ENCODE measurements around the gene TMEM205.
A peak's percentile ranks its signal among the peaks of the same experiment; 100 is the strongest.
"Not testable (repeated sequence)": the region's sequence is repeated elsewhere in the genome, so short reads cannot be mapped to it uniquely, and the experiment has no call there.

The TMEM205 gene

GRCh38 chr19:11359421-11359820 is 13.4 kb upstream of the TMEM205 start:
- DNase-seq (ENCODE audit: extremely low read depth, insufficient read length), result no peak
- no peak for TF ChIP-seq CTCF (IDR thresholded peaks at IDR 0.05; ENCODE audit: insufficient read depth, low read length, poor library complexity, severe bottlenecking)
- H3K4me3 ChIP-seq (replicated peaks; ENCODE audit: low read depth, low read length), result no peak overlapping the region

GRCh38 chr19:11356676-11357550 is 10.8 kb upstream of the TMEM205 start:
- DNase-seq (ENCODE audit: extremely low read depth, insufficient read length), result no peak
- Histone ChIP-seq H3K36me3 (ENCODE audit: control insufficient read depth, insufficient read depth, low read length) (no peaks in the 10 kb centered on the region), H3K4me3 (replicated peaks; ENCODE audit: low read depth, low read length) (no peak overlapping the region), H3K27me3 (replicated peaks; ENCODE audit: control insufficient read depth, insufficient read depth, low read length) (no peaks in the 10 kb centered on the region; the same call in 1 of the 2 replicates)
- TF ChIP-seq CTCF (IDR thresholded peaks at IDR 0.05; ENCODE audit: insufficient read depth, low read length, poor library complexity, severe bottlenecking), result no peak

More at GRCh38 chr19:11359421-11359820, 13.4 kb upstream of the TMEM205 start:
- Histone ChIP-seq H3K36me3 (ENCODE audit: control insufficient read depth, insufficient read depth, low read length) (no peaks in the 10 kb centered on the region), H3K27me3 (replicated peaks; ENCODE audit: control insufficient read depth, insufficient read depth, low read length) (no peaks in the 10 kb centered on the region; the same call in 1 of the 2 replicates)

- H3K36me3 ChIP-seq (ENCODE audit: control insufficient read depth, insufficient read depth, low read length), result no peaks in the 10 kb centered on the region
- H3K4me3 ChIP-seq (replicated peaks; ENCODE audit: low read depth, low read length), result no peak overlapping the region
- no peak for TF ChIP-seq CTCF (IDR thresholded peaks at IDR 0.05; ENCODE audit: insufficient read depth, low read length, poor library complexity, severe bottlenecking)
- no peaks in the 10 kb centered on the region; the same call in 1 of the 2 replicates for H3K27me3 ChIP-seq (replicated peaks; ENCODE audit: control insufficient read depth, insufficient read depth, low read length)
- DNase-seq (ENCODE audit: extremely low read depth, insufficient read length), result no peak
Observed at GRCh38 chr19:11356074-11356397, 10.0 kb upstream of the TMEM205 start.

GRCh38 chr19:11355160-11356073 is 9.3 kb upstream of the TMEM205 start, which contains the start of gene PLPPR2:
PLPPR2 (plus strand) TSS chr19:11355432; CDS start chr19:11357674, 2,242 bp downstream.
- Histone ChIP-seq H3K4me3 (replicated peaks; ENCODE audit: low read depth, low read length) (peak within 1 kb of the TSS; percentile 42), H3K36me3 (ENCODE audit: control insufficient read depth, insufficient read depth, low read length) (no peaks in the 10 kb centered on the region), H3K27me3 (replicated peaks; ENCODE audit: control insufficient read depth, insufficient read depth, low read length) (no peaks in the 10 kb centered on the region; the same call in 1 of the 2 replicates)
- DNase-seq (ENCODE audit: extremely low read depth, insufficient read length), result peak; percentile 84
- TF ChIP-seq CTCF (IDR thresholded peaks at IDR 0.05; ENCODE audit: insufficient read depth, low read length, poor library complexity, severe bottlenecking), result no peak

- not testable (repeated sequence) for H3K27me3 ChIP-seq (replicated peaks; ENCODE audit: control insufficient read depth, insufficient read depth, low read length); H3K4me3 ChIP-seq (replicated peaks; ENCODE audit: low read depth, low read length); H3K36me3 ChIP-seq (ENCODE audit: control insufficient read depth, insufficient read depth, low read length); DNase-seq (ENCODE audit: extremely low read depth, insufficient read length)
Observed at GRCh38 chr19:11354102-11354501, 8.0 kb upstream of the TMEM205 start.

GRCh38 chr19:11349171-11349570 is 3.1 kb upstream of the TMEM205 start:
- H3K36me3 ChIP-seq (ENCODE audit: control insufficient read depth, insufficient read depth, low read length), result no peaks in the 10 kb centered on the region
- no peak overlapping the region for H3K4me3 ChIP-seq (replicated peaks; ENCODE audit: low read depth, low read length)
- no peaks in the 10 kb centered on the region for H3K27me3 ChIP-seq (replicated peaks; ENCODE audit: control insufficient read depth, insufficient read depth, low read length)
- no peak for DNase-seq (ENCODE audit: extremely low read depth, insufficient read length)
- TF ChIP-seq CTCF (IDR thresholded peaks at IDR 0.05; ENCODE audit: insufficient read depth, low read length, poor library complexity, severe bottlenecking), result no peak

Measured in GM06990 (cell line).